Vagina (tissue), 2 donors: ENCODE measurements around the gene PTGFR. TPM values are rescaled to one million over a fixed set of nuclear protein-coding genes. Genes with fewer than 3 reads are reported as not detected.

ENCODE experiments used
- DNase-seq, 2 donors: peaks; one replicate each; pipeline ENCODE4 v3.0.0-alpha.2; 2017; ENCODE audit errors: extremely low spot score in 2 of 2
- H3K27ac ChIP-seq: fragments of 200-600 bp; sonication (generic); one replicate; pipeline ENCODE4 v1.5.1; 2019
- H3K27me3 ChIP-seq: fragments of 200-600 bp; sonication (generic); one replicate; pipeline ENCODE4 v1.5.1; 2019
- H3K36me3 ChIP-seq, 2 donors: fragments of 200-600 bp; sonication (generic); one replicate each; pipeline ENCODE4 v1.5.1; 2017 to 2019
- H3K4me1 ChIP-seq: fragments of 200-600 bp; sonication (generic); one replicate; pipeline ENCODE4 v1.5.1; 2019
- H3K4me3 ChIP-seq, 2 donors: fragments of 200-600 bp; sonication (generic); 1 replicate in 1 of 2; 2 replicates in 1 of 2; pipeline ENCODE4 v1.5.1; 2016 to 2019
- H3K9me3 ChIP-seq: fragments of 200-600 bp; sonication (generic); one replicate; pipeline ENCODE4 v1.5.1; 2019
- CTCF ChIP-seq, 3 experiments: fragments of 450-650 bp in 2 of 3; fragments of 200-600 bp in 1 of 3; sonication (generic) in 1 of 3; IDR thresholded peaks; one replicate each; pipeline ENCODE4 v1.5.1; 2017 to 2019; ENCODE audit warnings: antibody characterized with exemption in 3 of 3, mild to moderate bottlenecking in 2 of 3, moderate library complexity in 2 of 3
- POLR2A ChIP-seq, 2 donors: fragments of 450-650 bp; IDR thresholded peaks; one replicate each; pipeline ENCODE4 v1.6.1; 2017; ENCODE audit warnings: antibody characterized with exemption in 2 of 2, mild to moderate bottlenecking in 2 of 2, moderate library complexity in 2 of 2
- POLR2AphosphoS5 ChIP-seq, 2 donors: sonication (generic); formaldehyde crosslinking; IDR thresholded peaks; one replicate each; pipeline ENCODE4 v1.9.0; 2017; ENCODE audit warnings: antibody characterized with exemption in 2 of 2, mild to moderate bottlenecking in 2 of 2, low read depth in 1 of 2; ENCODE audit not compliant: insufficient read depth in 1 of 2
- intact Hi-C: fragments of 100-400 bp; cut with DNase I; formaldehyde crosslinking; loops from one replicate; pipeline ENCODE4 v1.15.1; 2023
- total RNA-seq: library from RNA; depleted of rRNA; stranded (reverse); fragments of >200 nt; gene quantifications from one replicate; pipeline ENCODE4 v1.2.3, GENCODE V29; 2016

PTGFR gene
- total RNA-seq, 1 donor from 2014 or later = 4.4 TPM

- H3K4me1 ChIP-seq = peaks cover 10% of the 10 kb centered on the region
- H3K27me3 ChIP-seq = no peaks in the 10 kb centered on the region
- H3K36me3 ChIP-seq = no peaks in the 10 kb centered on the region
- DNase-seq = no peak
- peak overlapping the region; percentile 77 for H3K27ac ChIP-seq
- no peak for TF ChIP-seq POLR2A (IDR thresholded peaks at IDR 0.05)
- TF ChIP-seq POLR2AphosphoS5 (IDR thresholded peaks at IDR 0.05; ENCODE audit: insufficient read depth in 1 of 2, low read depth in 1 of 2) = no peak
- no peak for TF ChIP-seq CTCF (IDR thresholded peaks at IDR 0.05)
- peak overlapping the region in 1 of 2 donors; percentile 15 for H3K4me3 ChIP-seq
- intact Hi-C loops = no loop called here
- no peaks in the 10 kb centered on the region for H3K9me3 ChIP-seq
Observed at GRCh38 chr1:78493451-78493850, 2.7 kb downstream of the PTGFR start.

GRCh38 chr1:78497201-78497600, 6.4 kb downstream of the PTGFR start:
- intact Hi-C loops = no loop called here
- Histone ChIP-seq H3K36me3 (no peaks in the 10 kb centered on the region), H3K4me3 (no peak overlapping the region), H3K27ac (peak overlapping the region; percentile 17), H3K4me1 (peaks cover 10% of the 10 kb centered on the region), H3K9me3 (no peaks in the 10 kb centered on the region), H3K27me3 (no peaks in the 10 kb centered on the region)
- no peak for DNase-seq
- TF ChIP-seq POLR2AphosphoS5 (IDR thresholded peaks at IDR 0.05; ENCODE audit: insufficient read depth in 1 of 2, low read depth in 1 of 2) (no peak), POLR2A (IDR thresholded peaks at IDR 0.05) (no peak), CTCF (IDR thresholded peaks at IDR 0.05) (no peak)

GRCh38 chr1:78500529-78500928, 9.8 kb downstream of the PTGFR start:
- Histone ChIP-seq H3K27ac (peak overlapping the region; percentile 19), H3K4me1 (no peaks in the 10 kb centered on the region), H3K9me3 (no peaks in the 10 kb centered on the region), H3K27me3 (no peaks in the 10 kb centered on the region), H3K36me3 (no peaks in the 10 kb centered on the region), H3K4me3 (no peak overlapping the region)
- intact Hi-C loops = no loop called here
- no peak for DNase-seq
- TF ChIP-seq POLR2A (IDR thresholded peaks at IDR 0.05) = no peak
- TF ChIP-seq CTCF (IDR thresholded peaks at IDR 0.05) = no peak
- no peak for TF ChIP-seq POLR2AphosphoS5 (IDR thresholded peaks at IDR 0.05; ENCODE audit: insufficient read depth in 1 of 2, low read depth in 1 of 2)

- no peaks in the 10 kb centered on the region for H3K4me1 ChIP-seq
- intact Hi-C loops = no loop called here
- no peaks in the 10 kb centered on the region for H3K27me3 ChIP-seq
- no peak for DNase-seq
- no peaks in the 10 kb centered on the region for H3K36me3 ChIP-seq
- no peak overlapping the region for H3K4me3 ChIP-seq
- TF ChIP-seq POLR2A (IDR thresholded peaks at IDR 0.05) (no peak), POLR2AphosphoS5 (IDR thresholded peaks at IDR 0.05; ENCODE audit: insufficient read depth in 1 of 2, low read depth in 1 of 2) (no peak), CTCF (IDR thresholded peaks at IDR 0.05) (no peak)
- no peak overlapping the region for H3K27ac ChIP-seq
- H3K9me3 ChIP-seq = no peaks in the 10 kb centered on the region
Observed at GRCh38 chr1:78501203-78501602, 10.4 kb downstream of the PTGFR start.

- H3K27me3 ChIP-seq = no peaks in the 10 kb centered on the region
- no peaks in the 10 kb centered on the region for H3K36me3 ChIP-seq
- intact Hi-C loops = no loop called here
- H3K4me3 ChIP-seq = no peak overlapping the region
- no peak for TF ChIP-seq POLR2AphosphoS5 (IDR thresholded peaks at IDR 0.05; ENCODE audit: insufficient read depth in 1 of 2, low read depth in 1 of 2)
- no peak overlapping the region for H3K27ac ChIP-seq
- DNase-seq = no peak
- no peaks in the 10 kb centered on the region for H3K4me1 ChIP-seq
- no peaks in the 10 kb centered on the region for H3K9me3 ChIP-seq
Observed at GRCh38 chr1:78511334-78511733, 20.6 kb downstream of the PTGFR start.
